GM12892 (cell line): ENCODE data around the gene SHROOM3.
A peak's percentile ranks its signal among the peaks of the same experiment; 100 is the strongest.

Experiments
- DNase-seq: peaks from one replicate; pipeline ENCODE4 v3.0.0; 2011; ENCODE audit not compliant: insufficient read length
- FAIRE-seq: peaks from 2 replicates; lab custom pipeline; 2011; peaks lifted over from hg19 to GRCh38; lab: Jason Lieb, UNC
- POLR2A ChIP-seq: IDR thresholded peaks from 2 replicates; pipeline ENCODE4 v1.6.1; 2011; ENCODE audit warnings: low read depth, low read length, control low read depth
- POLR2AphosphoS5 ChIP-seq: IDR thresholded peaks from 2 replicates; pipeline ENCODE4 v1.6.1; 2011; ENCODE audit warnings: low read depth, low read length, control low read depth
- TAF1 ChIP-seq: IDR thresholded peaks from 2 replicates; pipeline ENCODE4 v1.6.1; 2011; ENCODE audit warnings: low read depth, mild to moderate bottlenecking, control low read depth, low read length, borderline replicate concordance

Gene SHROOM3

DNA sequence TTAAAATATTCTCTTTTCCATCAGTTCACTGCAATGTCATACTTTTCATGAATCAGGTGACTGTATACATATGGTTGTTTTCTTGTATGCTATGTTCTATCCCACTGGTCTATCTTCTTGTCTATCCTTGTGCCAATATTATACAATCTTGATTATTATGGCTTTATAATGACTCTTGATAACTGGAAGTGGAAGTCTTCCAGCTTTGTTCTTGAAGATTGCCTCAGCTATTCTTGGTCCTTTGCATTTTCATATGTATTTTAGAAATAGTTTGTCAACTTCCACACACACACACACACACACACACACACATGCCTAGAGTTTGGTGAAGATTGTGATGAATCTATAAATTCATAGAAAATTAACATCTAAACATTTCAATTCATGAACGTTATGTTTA lies 67.9 kb downstream of the SHROOM3 start:
- DNase-seq (no peak), FAIRE-seq (no peak)
- TF ChIP-seq TAF1 (no peak), POLR2A (no peak), POLR2AphosphoS5 (no peak)

DNA sequence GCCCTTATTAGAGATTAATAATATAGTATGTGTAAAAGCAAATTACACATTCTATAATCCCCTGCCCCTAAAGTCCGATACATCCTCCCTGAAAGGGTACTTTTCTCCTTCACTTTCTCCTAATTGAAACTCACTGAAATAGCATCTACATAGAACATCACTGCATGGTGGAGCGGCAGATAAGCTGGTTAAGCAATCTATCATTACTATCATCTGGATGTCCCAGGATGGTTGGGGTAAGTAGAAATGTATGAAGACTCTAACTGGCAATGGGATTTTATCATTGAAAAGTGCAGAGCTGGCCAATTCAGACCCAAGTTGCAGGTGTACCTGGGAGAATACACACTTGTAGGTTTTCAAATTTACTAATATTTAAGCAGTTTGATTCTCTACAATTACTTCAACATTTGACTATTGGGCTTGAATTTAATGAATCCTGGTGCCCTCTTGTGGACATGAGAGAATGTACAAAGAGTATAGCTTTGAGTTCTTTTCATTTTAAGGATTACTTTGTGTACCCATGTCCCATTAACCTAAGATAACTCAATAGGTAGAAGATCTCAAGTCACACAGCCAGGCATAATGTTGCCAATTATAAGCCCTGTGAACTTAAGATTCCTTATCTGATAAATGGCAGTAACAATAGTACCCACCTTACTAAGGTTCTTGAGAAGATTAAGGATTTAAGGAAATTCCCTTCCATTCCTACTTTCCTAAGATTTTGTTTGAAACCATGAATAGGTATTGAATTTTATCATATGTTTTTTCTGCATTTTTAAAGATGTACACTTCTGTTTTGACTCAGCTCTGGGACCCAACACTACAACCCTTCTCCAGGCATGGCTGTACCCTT lies 69.8 kb downstream of the SHROOM3 start:
- FAIRE-seq: peak; percentile 60

DNA sequence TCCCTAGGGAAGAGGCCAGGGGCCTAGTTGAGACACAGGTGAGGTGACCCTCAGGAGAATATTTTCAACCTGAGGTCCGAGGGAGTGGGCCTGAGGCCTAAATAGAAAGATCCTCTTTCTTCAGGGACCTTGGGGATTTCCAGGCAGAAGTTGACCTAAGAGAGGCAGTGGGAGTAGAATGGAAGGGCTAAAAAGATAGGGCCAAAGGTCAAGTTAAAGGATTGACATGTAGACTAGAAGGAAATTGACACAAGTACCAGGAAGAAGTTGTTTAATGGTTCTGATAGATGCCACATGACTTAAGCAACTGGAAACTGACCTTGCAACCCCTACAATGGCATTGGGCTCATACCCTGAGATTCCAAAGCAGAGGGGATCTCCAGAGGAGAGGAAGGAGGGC lies 76.9 kb downstream of the SHROOM3 start:
- FAIRE-seq (no peak), DNase-seq (no peak)
- TF ChIP-seq TAF1 (no peak), POLR2A (no peak), POLR2AphosphoS5 (no peak)

More for the DNA sequence above, 69.8 kb downstream of the SHROOM3 start:
- DNase-seq: no peak
- TF ChIP-seq TAF1: no peak
- TF ChIP-seq POLR2A: no peak
- no peak for TF ChIP-seq POLR2AphosphoS5

GRCh38 chr4:76513482-76513881 lies 78.5 kb downstream of the SHROOM3 start:
- DNase-seq (no peak), FAIRE-seq (no peak)
- TF ChIP-seq TAF1 (no peak), POLR2A (no peak), POLR2AphosphoS5 (no peak)

DNA sequence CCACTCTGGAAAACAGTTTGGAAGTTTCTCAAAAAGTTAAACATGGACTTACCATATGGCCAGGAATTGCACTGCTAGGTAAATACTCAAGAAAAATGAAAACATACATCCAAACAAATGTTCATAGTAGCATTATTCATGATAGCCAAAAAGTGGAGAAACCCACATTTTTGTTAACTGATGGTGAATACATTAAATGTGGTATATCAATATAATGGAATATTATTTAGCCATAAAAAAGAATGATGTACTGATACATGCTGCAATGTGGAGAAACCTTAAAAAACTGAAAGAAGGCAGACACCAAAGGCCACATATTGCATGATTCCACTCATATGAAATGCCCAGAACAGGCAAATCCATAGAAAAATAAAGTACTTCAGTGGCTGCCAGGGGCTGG lies 79.1 kb downstream of the SHROOM3 start:
- FAIRE-seq: no peak

GRCh38 chr4:76515975-76516843 lies 81.2 kb downstream of the SHROOM3 start:
- TF ChIP-seq POLR2A (no peak), TAF1 (no peak), POLR2AphosphoS5 (no peak)
- DNase-seq (no peak), FAIRE-seq (peak; percentile 17)

More for the DNA sequence above, 79.1 kb downstream of the SHROOM3 start:
- no peak for DNase-seq
- no peak for TF ChIP-seq TAF1
- TF ChIP-seq POLR2AphosphoS5: no peak
- no peak for TF ChIP-seq POLR2A

DNA sequence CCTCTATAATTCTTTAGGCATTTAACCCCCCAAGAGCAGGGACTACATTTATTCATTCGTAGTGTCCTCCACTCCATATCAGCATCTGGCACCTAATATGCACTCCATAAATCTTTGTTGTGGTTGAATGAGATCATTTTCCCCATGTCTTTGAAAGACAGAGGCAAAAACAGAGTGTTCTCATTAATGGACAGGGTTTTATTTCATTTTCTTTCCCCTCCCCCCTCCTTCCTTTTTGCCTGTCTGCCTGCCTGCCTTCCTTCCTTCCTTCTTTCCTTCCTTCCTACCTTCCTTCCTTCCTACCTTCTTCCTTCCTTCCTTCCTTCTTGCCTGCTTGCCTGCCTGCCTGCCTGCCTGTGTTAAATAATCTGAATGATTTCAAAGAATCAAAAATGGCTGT lies 83.2 kb downstream of the SHROOM3 start:
- no peak for TF ChIP-seq TAF1
- no peak for TF ChIP-seq POLR2AphosphoS5
- no peak for TF ChIP-seq POLR2A
- no peak for DNase-seq

DNA sequence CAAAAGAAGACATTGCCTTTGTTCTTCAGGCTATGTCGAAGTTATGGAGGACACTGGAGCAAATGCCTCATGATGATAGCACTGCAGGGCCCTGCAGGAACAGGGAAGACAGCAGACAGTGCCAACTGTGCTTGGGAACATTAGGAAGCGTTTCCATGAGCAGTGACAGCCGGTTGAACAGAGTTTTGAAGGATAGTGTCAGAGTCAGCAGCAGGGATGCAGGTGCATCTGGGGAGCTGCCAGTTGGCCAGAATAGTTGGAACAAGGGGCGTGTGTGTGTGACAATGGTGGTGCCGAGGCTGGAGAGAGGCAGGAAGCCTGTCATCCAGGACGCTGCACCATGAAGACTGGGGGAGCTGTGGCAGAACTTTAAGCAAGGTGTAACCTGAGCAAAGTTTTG lies 88.6 kb downstream of the SHROOM3 start:
- DNase-seq (no peak), FAIRE-seq (no peak)
- no peak for TF ChIP-seq POLR2AphosphoS5
- no peak for TF ChIP-seq TAF1
- no peak for TF ChIP-seq POLR2A

More for the DNA sequence above, 83.2 kb downstream of the SHROOM3 start:
- no peak for FAIRE-seq

GRCh38 chr4:76525751-76526150 lies 90.7 kb downstream of the SHROOM3 start:
- FAIRE-seq (no peak), DNase-seq (no peak)
- TF ChIP-seq TAF1: no peak
- TF ChIP-seq POLR2A: no peak
- no peak for TF ChIP-seq POLR2AphosphoS5

- DNase-seq: no peak
Observed at GRCh38 chr4:76526585-76526990, 91.6 kb downstream of the SHROOM3 start.

GRCh38 chr4:76527666-76528065 lies 92.6 kb downstream of the SHROOM3 start:
- TF ChIP-seq POLR2AphosphoS5 (no peak), TAF1 (no peak), POLR2A (no peak)
- FAIRE-seq: no peak

More at GRCh38 chr4:76526585-76526990, 91.6 kb downstream of the SHROOM3 start:
- FAIRE-seq: no peak
- TF ChIP-seq POLR2AphosphoS5 (no peak), POLR2A (no peak), TAF1 (no peak)

More at GRCh38 chr4:76527666-76528065, 92.6 kb downstream of the SHROOM3 start:
- no peak for DNase-seq
